Stimulated activated CD4-positive, alpha-beta T cell treated with anti-CD3 and anti-CD28 coated beads, Interleukin-1b, Interleukin-23, amount 100 ng/mL, for 1 hour (primary cell): ENCODE data around the gene ZNF791.
"Not testable (repeated sequence)": the region's sequence is repeated elsewhere in the genome, so short reads cannot be mapped to it uniquely, and the experiment has no call there.

Source experiments
- DNase-seq, 2 donors: peaks; one replicate each; pipeline ENCODE4 v3.0.0-alpha.2; 2020; ENCODE audit warnings: low read depth in 2 of 2

The ZNF791 gene

GRCh38 chr19:12629215-12629614, 18.5 kb downstream of the ZNF791 start:
- DNase-seq, result no peak

DNA sequence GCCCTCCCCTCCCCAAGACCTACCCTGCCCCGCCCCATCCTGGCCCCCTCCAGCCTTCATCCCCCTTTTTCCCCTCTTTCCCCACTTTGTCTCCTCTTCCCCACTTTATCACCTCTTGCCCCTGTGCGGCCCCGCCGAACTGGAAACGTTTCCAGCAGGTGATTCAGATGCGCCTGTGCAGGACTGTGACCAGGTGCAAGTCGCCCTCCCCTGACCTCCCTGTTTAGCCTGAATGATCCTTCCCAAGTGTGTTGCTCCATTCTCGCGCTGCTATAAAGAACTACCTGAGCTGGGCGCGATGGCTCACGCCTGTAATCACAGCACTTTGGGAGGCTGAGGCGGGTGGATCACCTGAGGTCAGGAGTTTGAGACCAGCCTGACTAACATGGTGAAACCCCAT, 25.9 kb downstream of the ZNF791 start:
- DNase-seq, result no peak

DNA sequence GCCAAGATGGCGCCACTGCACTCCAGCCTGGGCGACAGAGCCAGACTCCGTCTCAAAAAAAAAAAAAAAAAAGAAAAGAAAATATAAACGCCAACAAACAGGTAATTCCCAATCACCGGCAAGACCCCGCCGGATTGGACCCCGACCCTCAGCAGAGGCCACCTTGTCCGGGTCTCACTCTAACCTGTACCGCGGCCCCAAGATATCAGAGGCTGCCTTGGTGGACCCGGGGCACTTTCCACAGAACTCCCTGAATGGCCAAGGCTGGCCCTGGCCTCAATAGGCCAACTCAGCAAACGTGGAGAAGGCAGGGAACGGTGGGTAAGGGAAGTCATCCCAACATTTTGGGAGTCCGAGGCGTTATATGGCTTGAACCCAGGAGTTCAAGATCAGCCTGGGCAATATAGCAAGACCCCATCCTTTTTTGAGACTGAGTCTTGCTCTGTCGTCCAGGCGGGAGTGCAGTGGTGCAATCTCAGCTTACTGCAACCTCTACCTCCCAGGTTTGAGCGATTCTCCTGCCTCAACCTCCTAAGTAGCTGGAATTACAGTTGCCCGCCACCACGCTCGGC, 28.0 kb downstream of the ZNF791 start:
- DNase-seq, result no peak

DNA sequence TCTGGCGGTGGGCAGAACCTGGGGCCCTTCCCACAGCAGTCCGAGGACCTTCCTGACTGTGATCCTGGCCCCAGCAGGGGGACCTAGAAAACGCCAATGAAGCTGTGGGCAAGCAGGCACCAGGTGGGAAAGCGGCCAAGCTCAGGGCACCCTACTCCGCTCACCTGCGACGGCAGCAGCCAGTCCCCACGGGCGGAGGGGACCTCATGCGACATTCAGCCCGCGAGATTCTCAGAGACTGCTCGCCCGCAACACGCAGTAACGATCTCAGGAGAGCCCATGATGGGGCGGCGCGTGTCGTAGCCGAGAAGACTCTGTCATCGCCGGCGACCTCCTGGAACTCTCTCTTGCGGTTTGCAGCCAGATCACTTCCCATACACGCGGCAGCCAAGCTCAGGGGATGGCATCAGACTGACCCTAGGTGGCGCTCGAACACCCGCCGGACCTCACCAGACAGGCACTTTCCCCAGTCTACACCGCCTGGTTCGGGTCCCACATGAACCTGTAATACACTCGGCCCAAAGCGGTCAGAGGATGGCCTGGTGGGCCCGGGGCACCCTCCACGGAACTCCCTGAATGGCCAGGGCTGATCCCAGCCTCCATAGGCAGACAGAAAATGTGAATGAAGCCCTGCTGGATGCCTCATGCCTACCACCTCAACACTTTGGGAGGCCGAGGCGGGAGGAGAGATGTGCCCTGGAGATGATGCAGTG, 29.3 kb downstream of the ZNF791 start:
- DNase-seq, result peak; percentile 67 to 72

- DNase-seq, result no peak
Observed at GRCh38 chr19:12641456-12641855, 30.7 kb downstream of the ZNF791 start.

DNA sequence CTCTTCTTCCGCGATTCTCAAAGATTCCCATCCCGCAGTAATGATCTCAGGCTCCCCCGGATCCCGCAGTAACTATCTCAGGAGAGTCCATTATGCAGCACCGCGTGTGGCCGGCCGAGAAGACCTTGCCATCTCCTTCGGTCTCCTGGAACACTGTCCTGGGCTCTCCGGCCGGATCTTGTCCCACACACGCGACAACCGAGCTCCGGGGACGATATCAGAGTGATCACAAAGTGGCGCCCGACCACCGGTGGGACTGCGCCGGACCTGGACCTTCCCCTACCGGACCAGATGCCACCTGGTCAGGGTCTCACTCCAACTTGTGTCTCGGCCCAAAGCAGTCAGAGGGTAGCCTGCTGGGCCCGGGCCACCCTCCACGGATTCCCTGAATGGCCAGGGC, 31.8 kb downstream of the ZNF791 start:
- no peak for DNase-seq

DNA sequence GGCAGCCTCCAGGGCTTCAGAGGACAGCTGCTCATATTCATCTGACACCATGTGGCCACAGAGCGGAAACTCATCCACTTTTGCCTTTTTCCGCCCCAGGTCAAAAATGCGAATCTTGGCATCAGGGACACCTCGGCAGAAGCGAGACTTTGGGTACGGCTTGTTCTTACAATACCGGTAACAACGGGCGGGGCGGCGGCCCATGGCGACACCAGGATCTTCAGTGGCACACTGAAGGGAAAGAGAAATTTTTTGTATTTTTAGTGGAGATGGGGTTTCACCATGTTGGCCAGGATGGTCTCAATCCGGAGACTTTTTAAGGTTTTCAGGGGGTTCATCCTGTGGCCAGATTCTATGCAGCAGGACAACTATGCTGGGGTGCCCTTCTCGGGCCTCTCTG, 33.0 kb downstream of the ZNF791 start:
- not testable (repeated sequence) for DNase-seq

- no peak for DNase-seq
Observed at GRCh38 chr19:12646551-12646950, 35.8 kb downstream of the ZNF791 start.

DNA sequence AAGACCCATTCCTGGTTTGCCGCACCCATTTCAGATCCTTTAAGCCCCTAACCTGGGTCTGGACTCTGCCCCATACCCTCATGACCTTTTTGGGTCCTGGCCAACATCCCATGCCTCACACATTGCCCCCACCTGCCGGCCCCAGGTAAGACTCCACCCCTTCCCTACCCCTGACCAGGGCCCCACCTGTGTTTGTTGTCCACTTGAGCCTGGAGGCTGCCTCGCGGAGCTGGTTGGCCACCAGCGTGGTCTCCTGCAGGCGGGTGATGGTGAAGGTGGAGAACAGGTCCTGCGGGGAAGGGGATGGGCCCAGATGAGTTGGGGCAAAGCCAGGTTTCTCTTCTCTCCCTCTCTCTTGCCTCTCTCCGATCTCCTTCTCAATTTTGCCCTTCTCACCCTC, 36.3 kb downstream of the ZNF791 start:
- DNase-seq, result no peak

DNA sequence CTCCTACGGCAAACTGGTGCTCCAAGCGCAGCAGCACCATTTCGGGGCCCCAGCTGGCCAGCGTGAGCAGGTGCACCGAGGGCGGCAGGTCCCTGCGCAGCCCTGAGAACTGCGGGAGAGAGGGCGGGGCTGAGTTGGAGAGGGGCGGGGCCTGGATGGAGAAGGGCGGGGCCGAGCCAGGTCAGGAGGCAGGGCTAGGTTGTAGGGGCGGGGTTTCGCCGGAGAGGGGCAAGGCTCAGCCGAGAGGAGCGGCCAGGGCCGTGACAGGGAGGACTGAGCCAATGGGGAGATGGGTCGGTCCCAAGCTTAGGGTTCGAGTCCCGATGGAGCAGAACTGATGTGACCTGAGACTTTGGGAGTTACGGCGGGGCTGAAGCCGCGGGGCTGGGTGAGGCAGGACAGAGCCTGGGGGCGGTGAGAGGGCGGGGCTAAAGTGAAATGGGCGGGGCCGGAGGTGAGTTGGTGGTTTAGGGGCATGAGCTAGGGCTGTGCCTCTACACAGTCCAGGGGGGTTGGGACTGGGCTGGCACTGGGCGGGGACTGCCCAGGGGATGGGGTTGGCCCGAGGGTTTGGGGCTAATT, 36.9 kb downstream of the ZNF791 start:
- no peak for DNase-seq

DNA sequence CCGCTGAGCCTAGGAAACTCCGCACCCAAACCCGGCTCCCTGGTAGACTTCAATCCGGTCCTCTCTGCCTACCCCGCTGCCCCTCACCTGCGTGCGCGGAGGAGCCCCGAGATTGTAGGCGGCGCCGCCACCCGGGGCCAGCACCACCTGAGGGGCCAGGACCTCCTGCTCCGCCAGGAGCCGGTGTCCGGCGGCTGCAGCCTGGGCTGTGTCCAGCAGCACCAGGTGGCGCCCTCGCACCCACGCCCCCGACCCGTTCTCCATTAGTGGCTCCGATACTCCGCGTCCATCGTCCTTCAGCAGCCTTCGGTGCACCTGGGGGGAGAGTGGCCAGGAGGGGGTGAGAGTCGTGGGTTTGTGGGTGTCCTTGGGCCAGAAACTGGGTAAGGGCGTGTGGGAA, 37.4 kb downstream of the ZNF791 start:
- DNase-seq, result no peak

DNA sequence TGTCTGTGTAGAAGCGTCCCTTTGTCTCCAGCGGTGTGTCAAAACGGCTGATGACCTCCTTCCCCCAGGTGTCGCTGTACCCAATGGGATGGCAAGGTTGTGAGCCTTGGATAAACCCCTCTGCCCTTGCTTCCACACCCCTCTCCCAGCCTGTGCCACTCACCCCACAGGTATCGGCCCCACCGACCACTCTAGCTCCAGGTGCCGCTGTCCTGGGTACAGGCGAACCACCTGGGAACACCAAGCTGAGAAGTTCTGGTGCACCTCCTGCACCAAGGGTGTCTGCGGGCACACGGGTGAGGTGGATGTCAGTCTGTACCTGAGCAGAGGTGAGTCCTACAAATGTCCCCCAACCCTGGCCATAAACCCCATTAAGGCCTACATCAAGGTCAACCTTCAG, 39.2 kb downstream of the ZNF791 start:
- DNase-seq, result no peak

- DNase-seq, result no peak
Observed at GRCh38 chr19:12652219-12652618, 41.5 kb downstream of the ZNF791 start.

- DNase-seq, result no peak
Observed at GRCh38 chr19:12655546-12655945, 44.8 kb downstream of the ZNF791 start.

DNA sequence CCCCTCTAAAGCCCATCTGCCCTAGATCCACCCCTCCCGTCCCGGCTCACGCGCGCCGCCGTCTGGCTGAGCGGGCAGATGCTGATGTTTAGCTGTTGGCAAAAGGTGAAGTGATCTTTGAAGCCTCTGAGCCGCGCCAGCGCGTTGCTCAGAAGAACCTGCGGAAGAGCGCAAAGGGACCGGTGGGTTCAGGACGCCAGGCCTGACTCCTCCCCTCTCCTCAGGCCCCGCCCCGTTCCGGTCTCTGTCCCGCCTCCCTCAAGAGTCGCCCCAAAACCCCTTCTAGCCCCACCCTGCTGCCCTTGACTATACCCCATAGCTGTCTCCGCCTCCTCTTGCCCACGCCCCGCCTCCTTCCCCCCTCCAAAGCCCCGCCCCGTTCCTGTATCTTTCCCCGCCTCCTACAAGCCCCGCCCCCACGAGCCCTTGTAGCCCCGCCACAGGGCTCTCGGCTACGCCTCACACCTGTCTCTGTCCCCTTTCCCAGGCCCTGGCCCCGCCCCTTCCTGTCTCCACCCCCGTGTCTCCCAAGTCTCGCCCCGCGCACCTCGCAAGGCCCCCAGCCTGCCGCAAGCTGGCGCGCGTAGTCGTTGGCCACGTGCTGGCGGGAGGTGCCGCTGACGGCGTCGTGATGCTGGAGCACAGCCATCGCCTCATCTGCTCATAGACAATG, 46.3 kb downstream of the ZNF791 start:
- no peak for DNase-seq

DNA sequence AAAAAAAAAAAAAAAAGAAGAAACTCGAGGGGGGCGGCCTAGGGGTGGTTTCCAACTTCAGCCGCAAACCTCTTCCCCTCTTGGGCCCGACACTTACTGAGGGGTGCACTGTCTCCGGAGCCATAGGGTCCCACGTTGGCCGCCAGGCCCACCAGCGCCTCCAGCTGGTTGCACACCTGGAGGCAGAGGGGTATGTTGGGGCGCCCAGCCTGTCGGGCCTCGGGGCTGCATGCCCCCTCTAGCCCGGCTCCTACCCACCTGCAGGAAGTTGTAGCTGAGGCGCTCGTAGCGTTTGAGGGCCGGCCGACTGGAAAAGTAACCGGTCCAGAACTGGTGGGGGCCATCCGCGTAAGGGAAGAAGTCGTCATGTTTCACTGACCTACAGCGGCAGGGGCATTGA, 47.2 kb downstream of the ZNF791 start:
- DNase-seq, result no peak

DNA sequence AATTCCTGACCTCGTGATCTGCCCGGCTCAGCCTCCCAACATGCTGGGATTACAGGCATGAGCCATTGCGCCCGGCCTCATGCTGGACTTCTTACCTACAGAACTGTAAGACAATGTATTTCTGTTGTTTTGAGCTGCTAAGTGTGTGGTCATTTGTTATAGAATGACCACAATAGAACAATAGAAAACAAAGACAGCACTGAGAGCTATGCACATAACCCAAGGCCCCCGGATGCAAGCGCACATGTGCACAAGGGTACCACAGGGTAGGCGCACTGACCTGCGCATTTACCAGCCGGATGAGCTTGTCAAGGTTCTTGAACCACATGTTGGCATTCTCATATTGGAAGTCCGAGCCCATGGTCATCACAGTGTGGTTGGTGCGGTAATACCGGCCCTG, 50.3 kb downstream of the ZNF791 start:
- DNase-seq, result no peak

DNA sequence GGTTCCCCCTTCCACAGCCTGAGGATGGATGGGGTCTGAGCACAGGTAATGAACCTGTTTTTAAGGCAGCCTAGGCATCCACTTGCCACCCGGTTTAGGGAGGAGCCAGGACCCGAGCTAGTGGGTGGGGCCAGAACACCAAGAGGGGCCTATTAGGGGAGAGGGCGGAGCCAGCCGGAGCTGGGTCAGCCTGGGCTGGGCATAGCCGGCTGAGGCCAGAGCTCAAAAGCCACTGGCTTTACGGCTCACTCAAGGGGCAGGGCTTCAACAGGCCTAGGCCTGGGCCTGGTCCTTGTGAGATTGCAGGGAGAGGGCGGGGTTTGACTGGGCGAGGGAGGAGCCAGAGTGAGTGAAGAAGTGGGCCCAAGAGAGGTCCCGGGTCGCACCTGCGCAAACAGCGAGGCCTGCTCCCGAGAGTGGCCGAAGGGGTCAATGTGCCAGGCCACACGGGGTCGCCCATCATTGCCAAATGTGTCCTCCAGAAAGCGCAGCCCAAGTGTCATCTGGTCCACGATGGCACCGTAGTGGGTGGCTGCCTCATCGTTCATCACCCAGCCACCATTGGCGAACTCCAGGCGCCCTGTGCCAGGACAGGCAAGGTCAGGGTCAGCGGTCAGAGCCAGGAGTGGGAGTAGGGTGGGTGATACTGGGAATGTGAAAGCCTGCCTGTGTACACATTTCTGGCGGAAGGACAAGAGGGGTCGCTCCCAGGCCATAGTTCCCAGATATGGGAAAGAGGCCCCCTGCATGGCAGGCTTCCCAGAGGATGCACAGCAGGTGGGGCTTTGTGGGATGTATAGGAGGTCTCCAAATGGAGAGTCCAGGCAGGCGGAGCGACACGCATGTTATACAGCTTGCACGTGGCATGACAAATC, 53.9 kb downstream of the ZNF791 start:
- no peak for DNase-seq

DNA sequence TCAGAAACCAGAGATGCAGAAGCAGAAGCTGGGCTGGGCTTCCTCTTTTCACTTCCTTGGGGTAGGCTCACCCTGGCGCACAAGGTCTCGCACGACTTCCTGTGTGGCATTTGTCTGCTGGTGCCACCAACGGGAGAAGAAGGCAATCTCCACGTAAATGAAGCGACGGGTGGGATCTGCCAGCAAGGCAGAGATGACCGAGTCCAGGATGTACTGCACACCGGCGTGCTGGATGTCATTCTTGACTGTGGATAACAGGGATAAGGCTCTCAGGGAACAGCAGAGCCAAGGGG, 54.5 kb downstream of the ZNF791 start:
- no peak for DNase-seq

GRCh38 chr19:12665671-12666264, 55.0 kb downstream of the ZNF791 start:
- DNase-seq, result no peak

- peak; percentile 54 to 78 for DNase-seq
Observed at GRCh38 chr19:12666265-12667048, 55.7 kb downstream of the ZNF791 start, which contains the start of the genes MAN2B1 and WDR83. Gene MAN2B1 (minus strand): TSS chr19:12666742. CDS start chr19:12666701, 41 bp downstream. Gene WDR83 (plus strand): TSS chr19:12666807. CDS start chr19:12669791, 2,984 bp downstream.
